HCT116 (cell line): ENCODE results near the gene UBE2R2. TPM values are rescaled to one million over a fixed set of nuclear protein-coding genes. Genes with fewer than 3 reads are reported as not detected.
A peak's percentile ranks its signal among the peaks of the same experiment; 100 is the strongest.

Experiments used
- ATAC-seq: fragments of 200-7000 bp; cut with Tn5 transposase; 2 replicates; pipeline ENCODE4 v1.9.1; 2020; ENCODE audit warnings: mild to moderate bottlenecking, moderate library complexity
- BruUV-seq: library from RNA; stranded (reverse); fragments of 400-500 nt; replicated peaks from 2 replicates; lab custom pipeline; 2021; lab: Mats Ljungman, UMichigan
- CTCF ChIA-PET: fragments of 300-600 bp; sonication (Branson Sonifier 250); formaldehyde crosslinking; loops from one replicate; lab custom pipeline; 2021; ENCODE audit warnings: antibody characterized with exemption; lab: Charles Lee
- POLR2A ChIA-PET: fragments of 300-600, 350-600 bp; sonication (Branson Sonifier 250); formaldehyde crosslinking; loops from one replicate; lab custom pipeline; 2021; ENCODE audit warnings: antibody characterized with exemption; lab: Charles Lee
- RAD21 ChIA-PET, 2 experiments: fragments of 300-600 bp; sonication (Branson Sonifier 250); formaldehyde crosslinking; loops; one replicate each; lab custom pipeline; 2023; ENCODE audit warnings: low total read pairs in 2 of 2; ENCODE audit not compliant: uncharacterized antibody in 2 of 2, unreplicated experiment in 2 of 2, low non-redundant PET in 1 of 2; lab: Charles Lee
- DNase-seq: peaks from one replicate; pipeline ENCODE4 v3.0.0-alpha.2; 2010; ENCODE audit warnings: low read depth, low spot score
- H2AFZ ChIP-seq: fragments of 200-600 bp; shearing (Covaris generic), sonication (generic); 2 replicates; pipeline ENCODE4 v1.6.1; 2017; ENCODE audit warnings: low read depth, mixed run types, mixed read lengths, antibody characterized with exemption, low read length; ENCODE audit not compliant: poor library complexity, severe bottlenecking
- H3K27ac ChIP-seq: 2 replicates; pipeline ENCODE4 v1.5.1; 2012; ENCODE audit warnings: low read depth, low read length
- H3K27me3 ChIP-seq: fragments of 200-600 bp; sonication (generic); 2 replicates; pipeline ENCODE4 v1.6.1; 2016; ENCODE audit warnings: mixed run types, low read length, mixed read lengths; ENCODE audit not compliant: insufficient read depth
- H3K36me3 ChIP-seq, 2 experiments: fragments of 200-500 bp in 1 of 2; fragments of 200-600 bp in 1 of 2; sonication (Bioruptor generic) in 1 of 2; sonication (generic) in 1 of 2; 2 replicates each; pipeline versions ENCODE4 v1.5.1 to v1.6.1; 2014 to 2016; ENCODE audit warnings: low read length in 2 of 2, inconsistent platforms in 1 of 2, mixed read lengths in 1 of 2, mixed run types in 1 of 2; ENCODE audit not compliant: insufficient read depth in 2 of 2, control insufficient read depth in 1 of 2
- H3K4me1 ChIP-seq, 2 experiments: fragments of 200-600 bp in 1 of 2; sonication (generic) in 1 of 2; 2 replicates each; pipeline versions ENCODE4 v1.5.1 to v1.6.1; 2012 to 2017; ENCODE audit warnings: low read length in 2 of 2, inconsistent platforms in 1 of 2, mild to moderate bottlenecking in 1 of 2, mixed read lengths in 1 of 2, mixed run types in 1 of 2, moderate library complexity in 1 of 2; ENCODE audit not compliant: insufficient read depth in 2 of 2, control insufficient read depth in 1 of 2
- H3K4me2 ChIP-seq: fragments of 200-600 bp; sonication (generic); 2 replicates; pipeline ENCODE4 v1.6.1; 2017; ENCODE audit warnings: mixed run types, low read length, mixed read lengths
- H3K4me3 ChIP-seq, 2 experiments: fragments of 200-600 bp in 1 of 2; sonication (generic) in 1 of 2; replicated peaks in 1 of 2; 2 replicates each; pipeline ENCODE4 v1.5.1; 2011 to 2016; ENCODE audit warnings: low read length in 2 of 2, control low read depth in 1 of 2, low read depth in 1 of 2, mild to moderate bottlenecking in 1 of 2, mixed read lengths in 1 of 2, mixed run types in 1 of 2
- H3K79me2 ChIP-seq: fragments of 200-600 bp; sonication (generic); 2 replicates; pipeline ENCODE4 v1.6.1; 2017; ENCODE audit warnings: mild to moderate bottlenecking, mixed run types, low read length, moderate library complexity, mixed read lengths; ENCODE audit not compliant: insufficient read depth
- H3K9ac ChIP-seq: fragments of 200-600 bp; sonication (generic); 2 replicates; pipeline ENCODE4 v1.6.1; 2016; ENCODE audit warnings: low read length, mixed read lengths
- H3K9me2 ChIP-seq: fragments of 200-600 bp; sonication (generic), shearing (Covaris generic); 2 replicates; pipeline ENCODE4 v1.6.1; 2017; ENCODE audit warnings: mixed run types, mild to moderate bottlenecking, moderate library complexity; ENCODE audit not compliant: insufficient read depth
- H3K9me3 ChIP-seq, 2 experiments: fragments of 200-500 bp in 1 of 2; fragments of 200-600 bp in 1 of 2; sonication (Bioruptor generic) in 1 of 2; sonication (generic) in 1 of 2; 2 replicates each; pipeline ENCODE4 v1.6.1; 2014 to 2017; ENCODE audit warnings: low read length in 2 of 2, mixed read lengths in 2 of 2, inconsistent platforms in 1 of 2, low read depth in 1 of 2, mild to moderate bottlenecking in 1 of 2, mixed run types in 1 of 2, moderate library complexity in 1 of 2; ENCODE audit not compliant: control insufficient read depth in 1 of 2, insufficient read depth in 1 of 2
- H4K20me1 ChIP-seq: fragments of 200-600 bp; sonication (generic), shearing (Covaris generic); 2 replicates; pipeline ENCODE4 v1.6.1; 2017; ENCODE audit warnings: mixed run types, mild to moderate bottlenecking, moderate library complexity; ENCODE audit not compliant: insufficient read depth
- ATF3 ChIP-seq: IDR thresholded peaks from 2 replicates; pipeline ENCODE4 v1.6.1; 2012
- EZH2 ChIP-seq: fragments of 200-600 bp; sonication (generic); IDR thresholded peaks from 2 replicates; pipeline ENCODE4 v1.6.1; 2017; ENCODE audit warnings: antibody characterized with exemption, mixed run types
- EZH2phosphoT487 ChIP-seq: fragments of 200-600 bp; IDR thresholded peaks from 2 replicates; pipeline ENCODE4 v1.6.1; 2018; ENCODE audit warnings: antibody characterized with exemption, borderline replicate concordance
- POLR2AphosphoS5 ChIP-seq: IDR thresholded peaks from 2 replicates; pipeline ENCODE4 v1.6.1; 2011; ENCODE audit warnings: mild to moderate bottlenecking, low read depth, low read length, moderate library complexity
- REST ChIP-seq: IDR thresholded peaks from 2 replicates; pipeline ENCODE4 v1.6.1; 2012; ENCODE audit warnings: low read depth
- SRF ChIP-seq: IDR thresholded peaks from 2 replicates; pipeline ENCODE4 v1.6.1; 2012; ENCODE audit warnings: low read depth
- ZFX ChIP-seq: fragments of 450-650 bp; IDR thresholded peaks from 2 replicates; pipeline ENCODE4 v1.6.1; 2017
- ZNF274 ChIP-seq: fragments of 200-500 bp; sonication (Bioruptor generic); IDR thresholded peaks from 2 replicates; pipeline ENCODE4 v1.6.1; 2014; ENCODE audit warnings: mild to moderate bottlenecking, low read depth, low read length, inconsistent platforms
- intact Hi-C: fragments of 100-400 bp; cut with micrococcal nuclease; formaldehyde crosslinking; loops from 2 replicates; pipeline ENCODE4 v1.10.0; 2022
- total RNA-seq: library from RNA; stranded (reverse); gene quantifications from one replicate; pipeline ENCODE4 v1.2.1, GENCODE V29; 2021; ENCODE audit not compliant: unreplicated experiment
- TF ChIP-seq, protein P1 (sequence below), 3 experiments: fragments of 200-600 bp in 1 of 3; sonication (generic) in 1 of 3; IDR thresholded peaks in 2 of 3; conservative IDR thresholded peaks in 1 of 3; 2 replicates each; pipeline ENCODE4 v1.5.1; 2012 to 2017; ENCODE audit warnings: low read depth in 2 of 3, low read length in 2 of 3, antibody characterized with exemption in 1 of 3, borderline replicate concordance in 1 of 3, control low read depth in 1 of 3, mild to moderate bottlenecking in 1 of 3, mixed read lengths in 1 of 3, mixed run types in 1 of 3, moderate library complexity in 1 of 3; ENCODE audit not compliant: insufficient read depth in 1 of 3
- TF ChIP-seq, protein P2 (sequence below): IDR thresholded peaks from 2 replicates; pipeline ENCODE4 v1.6.1; 2012

UBE2R2 gene
- total RNA-seq, 1 experiment from 2014 or later: 47.0 TPM

DNA sequence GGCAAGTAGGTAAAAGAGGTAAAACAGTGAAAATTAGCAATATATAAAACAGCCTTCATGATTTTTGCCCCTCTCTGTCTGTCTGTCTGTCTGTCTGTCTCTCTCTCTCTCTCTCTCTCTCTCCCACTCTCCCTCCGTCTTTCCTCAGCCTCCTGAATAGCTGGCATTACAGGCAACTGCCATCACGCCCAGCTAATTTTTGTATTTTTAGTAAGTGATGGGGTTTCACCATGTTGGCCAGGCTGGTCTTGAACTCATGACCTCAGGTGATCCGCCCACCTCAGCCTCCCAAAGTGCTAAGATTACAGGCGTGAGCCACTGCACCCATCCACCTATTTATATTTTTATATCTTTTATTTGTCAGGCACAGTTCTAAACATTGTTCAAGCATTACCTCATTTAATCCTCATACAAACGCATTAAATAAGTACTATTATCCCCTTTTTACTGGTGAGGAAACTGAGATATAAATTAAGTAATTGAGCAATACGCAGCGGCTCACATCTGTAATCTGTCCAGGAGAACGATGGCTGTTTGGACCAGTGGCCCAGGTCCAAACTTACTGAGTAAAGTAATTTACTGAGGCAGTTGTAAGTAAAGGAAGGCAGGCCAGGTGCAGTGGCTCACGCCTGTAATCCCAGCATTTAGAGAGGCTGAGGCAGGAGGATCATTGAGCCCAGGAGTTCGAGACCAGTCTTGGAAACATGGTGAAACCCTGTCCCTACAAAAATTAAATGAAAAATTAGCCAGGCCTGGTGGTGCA is 60.9 kb downstream of the UBE2R2 start:
- Histone ChIP-seq H3K27ac (no peak overlapping the region; the same call in 1 of the 2 replicates), H2AFZ (no peak overlapping the region), H3K27me3 (no peaks in the 10 kb centered on the region), H3K79me2 (peaks cover 99% of the 10 kb centered on the region), H3K9me2 (no peaks in the 10 kb centered on the region), H3K4me2 (peak overlapping the region; percentile 73; the same call in 1 of the 2 replicates), H3K9me3 (no peaks in the 10 kb centered on the region), H3K4me3 (no peak overlapping the region), H4K20me1 (peaks cover 18% of the 10 kb centered on the region; the same call in 1 of the 2 replicates), H3K4me1 (peaks cover 23 to 48% of the 10 kb centered on the region in 2 experiments), H3K9ac (no peak overlapping the region), H3K36me3 (no peaks in the 10 kb centered on the region)
- TF ChIP-seq ATF3 (no peak), ZFX (no peak)
- TF ChIP-seq, protein P1, sequence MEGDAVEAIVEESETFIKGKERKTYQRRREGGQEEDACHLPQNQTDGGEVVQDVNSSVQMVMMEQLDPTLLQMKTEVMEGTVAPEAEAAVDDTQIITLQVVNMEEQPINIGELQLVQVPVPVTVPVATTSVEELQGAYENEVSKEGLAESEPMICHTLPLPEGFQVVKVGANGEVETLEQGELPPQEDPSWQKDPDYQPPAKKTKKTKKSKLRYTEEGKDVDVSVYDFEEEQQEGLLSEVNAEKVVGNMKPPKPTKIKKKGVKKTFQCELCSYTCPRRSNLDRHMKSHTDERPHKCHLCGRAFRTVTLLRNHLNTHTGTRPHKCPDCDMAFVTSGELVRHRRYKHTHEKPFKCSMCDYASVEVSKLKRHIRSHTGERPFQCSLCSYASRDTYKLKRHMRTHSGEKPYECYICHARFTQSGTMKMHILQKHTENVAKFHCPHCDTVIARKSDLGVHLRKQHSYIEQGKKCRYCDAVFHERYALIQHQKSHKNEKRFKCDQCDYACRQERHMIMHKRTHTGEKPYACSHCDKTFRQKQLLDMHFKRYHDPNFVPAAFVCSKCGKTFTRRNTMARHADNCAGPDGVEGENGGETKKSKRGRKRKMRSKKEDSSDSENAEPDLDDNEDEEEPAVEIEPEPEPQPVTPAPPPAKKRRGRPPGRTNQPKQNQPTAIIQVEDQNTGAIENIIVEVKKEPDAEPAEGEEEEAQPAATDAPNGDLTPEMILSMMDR (IDR thresholded peaks at IDR 0.05 in 2 of 3, conservative IDR thresholded peaks at IDR 0.05 in 1 of 3; ENCODE audit: borderline replicate concordance in 1 of 3, insufficient read depth in 1 of 3, low read depth in 2 of 3, low read length in 2 of 3): no peak
- POLR2A ChIA-PET: no interaction called here
- CTCF ChIA-PET: no interaction called here
- intact Hi-C loops: no loop called here
- BruUV-seq: no TSS peak
- DNase-seq: no peak
- no peak for ATAC-seq
- RAD21 ChIA-PET: no interaction called here

DNA sequence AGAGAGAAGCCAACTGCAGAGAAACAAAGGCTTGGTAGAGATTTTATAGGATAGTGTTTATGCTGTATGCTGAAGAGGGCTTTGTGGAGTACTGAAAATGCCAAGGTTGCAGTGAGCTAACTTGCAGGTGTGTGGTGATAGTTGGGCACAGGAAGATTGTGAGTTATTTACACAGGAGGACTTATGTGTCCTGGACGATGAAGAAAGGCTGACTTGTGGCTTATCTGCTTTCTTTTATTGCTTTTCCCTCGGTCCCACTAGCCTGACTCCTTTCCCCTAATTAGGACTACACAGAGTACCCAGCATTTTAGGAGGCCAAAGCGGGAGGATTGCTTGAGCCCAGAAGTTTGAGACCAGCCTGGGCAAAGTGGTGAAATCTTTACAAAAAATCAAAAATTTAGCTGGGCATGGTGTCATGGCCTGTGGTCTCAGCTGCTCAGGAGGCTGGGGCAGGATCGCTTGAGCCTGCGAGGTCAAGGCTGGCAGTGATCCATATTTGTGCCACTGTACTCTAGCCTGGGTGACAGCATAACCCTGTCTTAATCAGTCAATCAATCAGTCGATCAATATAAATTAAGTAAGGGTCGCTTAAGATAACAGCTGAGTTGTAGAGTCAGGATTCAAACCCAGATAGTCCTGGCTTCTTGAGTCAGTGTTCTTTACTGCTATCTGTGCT is 61.9 kb downstream of the UBE2R2 start:
- ATAC-seq: no peak
- POLR2A ChIA-PET: no interaction called here
- TF ChIP-seq, protein P2, sequence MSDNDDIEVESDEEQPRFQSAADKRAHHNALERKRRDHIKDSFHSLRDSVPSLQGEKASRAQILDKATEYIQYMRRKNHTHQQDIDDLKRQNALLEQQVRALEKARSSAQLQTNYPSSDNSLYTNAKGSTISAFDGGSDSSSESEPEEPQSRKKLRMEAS: no peak
- TF ChIP-seq SRF (no peak), ZNF274 (no peak), EZH2phosphoT487 (no peak), REST (no peak), POLR2AphosphoS5 (no peak), EZH2 (no peak)
- intact Hi-C loops: no loop called here
- H3K4me3 ChIP-seq: no peak overlapping the region
- no peak overlapping the region for H3K9ac ChIP-seq
- H3K79me2 ChIP-seq: peaks cover 99% of the 10 kb centered on the region
- no peaks in the 10 kb centered on the region for H3K36me3 ChIP-seq
- peaks cover 18% of the 10 kb centered on the region; the same call in 1 of the 2 replicates for H4K20me1 ChIP-seq
- no peak overlapping the region for H2AFZ ChIP-seq
- RAD21 ChIA-PET: no interaction called here
- H3K9me3 ChIP-seq: no peaks in the 10 kb centered on the region
- peaks cover 23 to 48% of the 10 kb centered on the region in 2 experiments for H3K4me1 ChIP-seq
- no peak overlapping the region for H3K27ac ChIP-seq
- no peaks in the 10 kb centered on the region for H3K9me2 ChIP-seq
- BruUV-seq: no TSS peak
- H3K4me2 ChIP-seq: no peak overlapping the region
- no peak for DNase-seq
- CTCF ChIA-PET: no interaction called here
- no peaks in the 10 kb centered on the region for H3K27me3 ChIP-seq
